ENCODE results near the gene DAPK1.

DNA sequence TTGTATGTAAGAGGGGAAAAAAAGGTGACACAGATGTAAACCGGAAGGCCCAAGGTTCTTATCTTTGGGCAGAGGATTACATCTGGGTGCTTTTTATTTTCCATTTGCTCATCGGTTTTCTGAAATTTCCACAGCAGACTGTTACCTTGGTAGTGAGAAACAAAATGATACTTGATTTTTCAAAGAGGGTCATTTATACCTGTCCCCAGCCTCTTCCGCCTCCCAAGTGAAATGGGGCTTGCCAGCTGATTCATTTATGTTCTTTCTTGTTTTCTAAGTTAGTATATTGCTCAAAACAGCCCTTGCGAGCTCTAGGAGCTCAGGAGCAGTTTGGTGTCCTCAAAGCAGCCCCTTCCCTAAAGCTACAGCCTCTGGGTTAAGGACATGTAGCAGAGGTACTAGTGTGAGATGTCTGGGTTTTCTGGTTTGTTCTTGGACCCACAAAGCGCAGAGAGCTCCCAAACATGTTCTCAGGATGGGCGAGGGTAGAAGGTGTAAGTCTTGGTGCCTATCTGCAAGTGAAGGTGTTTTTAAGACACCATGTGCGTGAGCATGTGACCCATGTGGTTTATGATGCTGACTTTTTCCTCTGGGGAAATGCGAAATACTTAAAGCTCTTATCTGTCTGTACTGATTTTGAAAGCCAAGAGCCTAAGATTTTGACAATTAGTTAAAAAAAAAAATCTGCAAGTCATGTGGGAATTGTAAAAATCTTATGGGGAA, 38.3 kb downstream of the DAPK1 start:
- TF ChIP-seq ZFP37 (tag by site-specific recombination; IDR thresholded peaks at IDR 0.05) (no peak), ZSCAN30 (tag by site-specific recombination; IDR thresholded peaks at IDR 0.05) (no peak), ZNF302 (tag by site-specific recombination; IDR thresholded peaks at IDR 0.05; ENCODE audit: low read depth) (no peak), ZNF239 (tag by site-specific recombination; IDR thresholded peaks at IDR 0.05) (no peak), ZNF23 (tag by site-specific recombination; IDR thresholded peaks at IDR 0.05; ENCODE audit: borderline replicate concordance) (no peak), ZNF274 (IDR thresholded peaks at IDR 0.05; ENCODE audit: low read length) (no peak), ZNF274 (tag by site-specific recombination; IDR thresholded peaks at IDR 0.05; ENCODE audit: borderline replicate concordance) (no peak)
- TF ChIP-seq, protein P1, sequence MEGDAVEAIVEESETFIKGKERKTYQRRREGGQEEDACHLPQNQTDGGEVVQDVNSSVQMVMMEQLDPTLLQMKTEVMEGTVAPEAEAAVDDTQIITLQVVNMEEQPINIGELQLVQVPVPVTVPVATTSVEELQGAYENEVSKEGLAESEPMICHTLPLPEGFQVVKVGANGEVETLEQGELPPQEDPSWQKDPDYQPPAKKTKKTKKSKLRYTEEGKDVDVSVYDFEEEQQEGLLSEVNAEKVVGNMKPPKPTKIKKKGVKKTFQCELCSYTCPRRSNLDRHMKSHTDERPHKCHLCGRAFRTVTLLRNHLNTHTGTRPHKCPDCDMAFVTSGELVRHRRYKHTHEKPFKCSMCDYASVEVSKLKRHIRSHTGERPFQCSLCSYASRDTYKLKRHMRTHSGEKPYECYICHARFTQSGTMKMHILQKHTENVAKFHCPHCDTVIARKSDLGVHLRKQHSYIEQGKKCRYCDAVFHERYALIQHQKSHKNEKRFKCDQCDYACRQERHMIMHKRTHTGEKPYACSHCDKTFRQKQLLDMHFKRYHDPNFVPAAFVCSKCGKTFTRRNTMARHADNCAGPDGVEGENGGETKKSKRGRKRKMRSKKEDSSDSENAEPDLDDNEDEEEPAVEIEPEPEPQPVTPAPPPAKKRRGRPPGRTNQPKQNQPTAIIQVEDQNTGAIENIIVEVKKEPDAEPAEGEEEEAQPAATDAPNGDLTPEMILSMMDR (tag by site-specific recombination; IDR thresholded peaks at IDR 0.05) = no peak
- TF ChIP-seq, protein P2, sequence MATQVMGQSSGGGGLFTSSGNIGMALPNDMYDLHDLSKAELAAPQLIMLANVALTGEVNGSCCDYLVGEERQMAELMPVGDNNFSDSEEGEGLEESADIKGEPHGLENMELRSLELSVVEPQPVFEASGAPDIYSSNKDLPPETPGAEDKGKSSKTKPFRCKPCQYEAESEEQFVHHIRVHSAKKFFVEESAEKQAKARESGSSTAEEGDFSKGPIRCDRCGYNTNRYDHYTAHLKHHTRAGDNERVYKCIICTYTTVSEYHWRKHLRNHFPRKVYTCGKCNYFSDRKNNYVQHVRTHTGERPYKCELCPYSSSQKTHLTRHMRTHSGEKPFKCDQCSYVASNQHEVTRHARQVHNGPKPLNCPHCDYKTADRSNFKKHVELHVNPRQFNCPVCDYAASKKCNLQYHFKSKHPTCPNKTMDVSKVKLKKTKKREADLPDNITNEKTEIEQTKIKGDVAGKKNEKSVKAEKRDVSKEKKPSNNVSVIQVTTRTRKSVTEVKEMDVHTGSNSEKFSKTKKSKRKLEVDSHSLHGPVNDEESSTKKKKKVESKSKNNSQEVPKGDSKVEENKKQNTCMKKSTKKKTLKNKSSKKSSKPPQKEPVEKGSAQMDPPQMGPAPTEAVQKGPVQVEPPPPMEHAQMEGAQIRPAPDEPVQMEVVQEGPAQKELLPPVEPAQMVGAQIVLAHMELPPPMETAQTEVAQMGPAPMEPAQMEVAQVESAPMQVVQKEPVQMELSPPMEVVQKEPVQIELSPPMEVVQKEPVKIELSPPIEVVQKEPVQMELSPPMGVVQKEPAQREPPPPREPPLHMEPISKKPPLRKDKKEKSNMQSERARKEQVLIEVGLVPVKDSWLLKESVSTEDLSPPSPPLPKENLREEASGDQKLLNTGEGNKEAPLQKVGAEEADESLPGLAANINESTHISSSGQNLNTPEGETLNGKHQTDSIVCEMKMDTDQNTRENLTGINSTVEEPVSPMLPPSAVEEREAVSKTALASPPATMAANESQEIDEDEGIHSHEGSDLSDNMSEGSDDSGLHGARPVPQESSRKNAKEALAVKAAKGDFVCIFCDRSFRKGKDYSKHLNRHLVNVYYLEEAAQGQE (tag by site-specific recombination; IDR thresholded peaks at IDR 0.05) = no peak
